Left renal pelvis (tissue), 4 donors: ENCODE data around the gene KRTAP6-1. TPM values are rescaled to one million over a fixed set of nuclear protein-coding genes. Genes with fewer than 3 reads are reported as not detected.

Experiments
- DNase-seq, 4 donors: peaks; one replicate each; pipeline ENCODE4 v3.0.0-alpha.2; 2013; ENCODE audit warnings: low read depth in 4 of 4, low spot score in 3 of 4
- polyA plus RNA-seq, 4 donors: library from polyadenylated mRNA; unstranded; fragments of 120-200 nt; gene quantifications; one replicate each; pipeline ENCODE4 v1.2.1, GENCODE V29; 2013; ENCODE audit not compliant: insufficient read length in 4 of 4

Gene KRTAP6-1
- polyA plus RNA-seq, 4 donors, result not detected

- DNase-seq, result no peak
These were observed 33.6 kb downstream of the KRTAP6-1 start for GRCh38 chr21:30580132-30580531.

- no peak for DNase-seq
These were observed 34.4 kb downstream of the KRTAP6-1 start for GRCh38 chr21:30579346-30579745.

- no peak for DNase-seq
These were observed 36.0 kb downstream of the KRTAP6-1 start for GRCh38 chr21:30577766-30578165.

GRCh38 chr21:30567617-30568016, 46.1 kb downstream of the KRTAP6-1 start:
- no peak for DNase-seq

GRCh38 chr21:30563630-30564029, 50.1 kb downstream of the KRTAP6-1 start:
- DNase-seq, result no peak

Other genes with a start within 250 kb of the KRTAP6-1 start
- not detected for gene KRTAP13-2, start 241.7 kb downstream of the KRTAP6-1 start, polyA plus RNA-seq
- not detected for gene KRTAP13-1, start 217.9 kb downstream of the KRTAP6-1 start, polyA plus RNA-seq
- gene KRTAP13-3, start 188.0 kb downstream of the KRTAP6-1 start, polyA plus RNA-seq, result not detected
- gene KRTAP13-4, start 183.7 kb downstream of the KRTAP6-1 start, polyA plus RNA-seq, result not detected
- gene KRTAP15-1, start 173.7 kb downstream of the KRTAP6-1 start, polyA plus RNA-seq, result not detected
- gene KRTAP19-1, start 133.6 kb downstream of the KRTAP6-1 start, polyA plus RNA-seq, result not detected
- gene KRTAP19-2, start 126.5 kb downstream of the KRTAP6-1 start, polyA plus RNA-seq, result not detected
- gene KRTAP19-3, start 121.9 kb downstream of the KRTAP6-1 start, polyA plus RNA-seq, result not detected
- not detected for gene KRTAP19-4, start 116.8 kb downstream of the KRTAP6-1 start, polyA plus RNA-seq
- gene KRTAP19-5, start 111.8 kb downstream of the KRTAP6-1 start, polyA plus RNA-seq, result not detected
- not detected for gene KRTAP19-6, start 72.1 kb downstream of the KRTAP6-1 start, polyA plus RNA-seq
- not detected for gene KRTAP19-7, start 52.6 kb downstream of the KRTAP6-1 start, polyA plus RNA-seq
- not detected for gene KRTAP22-2, start 23.5 kb downstream of the KRTAP6-1 start, polyA plus RNA-seq
- gene KRTAP6-3, start 21.5 kb downstream of the KRTAP6-1 start, polyA plus RNA-seq, result not detected
- not detected for gene KRTAP6-2, start 15.0 kb downstream of the KRTAP6-1 start, polyA plus RNA-seq
- gene KRTAP22-1, start 12.8 kb downstream of the KRTAP6-1 start, polyA plus RNA-seq, result not detected
- gene KRTAP20-1, start 2.5 kb upstream of the KRTAP6-1 start, polyA plus RNA-seq, result not detected
- gene KRTAP20-4, start 6.7 kb upstream of the KRTAP6-1 start, polyA plus RNA-seq, result not detected
- not detected for gene KRTAP20-2, start 21.3 kb upstream of the KRTAP6-1 start, polyA plus RNA-seq
- not detected for gene KRTAP20-3, start 28.9 kb upstream of the KRTAP6-1 start, polyA plus RNA-seq
- gene KRTAP21-3, start 104.8 kb upstream of the KRTAP6-1 start, polyA plus RNA-seq, result not detected
- not detected for gene KRTAP21-2, start 133.3 kb upstream of the KRTAP6-1 start, polyA plus RNA-seq
- not detected for gene KRTAP21-1, start 141.5 kb upstream of the KRTAP6-1 start, polyA plus RNA-seq
- gene KRTAP8-1, start 199.3 kb upstream of the KRTAP6-1 start, polyA plus RNA-seq, result not detected
- not detected for gene KRTAP7-1, start 215.8 kb upstream of the KRTAP6-1 start, polyA plus RNA-seq